ENCODE data around the gene SFMBT2. TPM values are rescaled to one million over a fixed set of nuclear protein-coding genes. Genes with fewer than 3 reads are reported as not detected.

Gene SFMBT2
- polyA plus RNA-seq, 1 donor from 2014 or later, result 1.6 TPM

GRCh38 chr10:7377614-7378248, 33.1 kb downstream of the SFMBT2 start:
- Mint-ChIP-seq H3K27me3 (no peaks in the 10 kb centered on the region), H3K4me3 (peak overlapping the region in 1 of 4 donors; percentile 8), H3K9me3 (peaks cover 0 to 3% (median 2%) of the 10 kb centered on the region in 3 donors), H3K4me1 (peaks cover 0 to 7% (median 4%) of the 10 kb centered on the region in 3 donors), H3K36me3 (peaks cover 19% of the 10 kb centered on the region), H3K27ac (peak overlapping the region in 1 of 3 donors; percentile 87)

GRCh38 chr10:7374795-7375194, 36.0 kb downstream of the SFMBT2 start:
- H3K36me3 Mint-ChIP-seq, result peaks cover 22% of the 10 kb centered on the region

GRCh38 chr10:7373039-7373438, 37.8 kb downstream of the SFMBT2 start:
- peaks cover 0 to 3% (median 2%) of the 10 kb centered on the region in 3 donors for H3K9me3 Mint-ChIP-seq
- no peaks in the 10 kb centered on the region for H3K27me3 Mint-ChIP-seq
- H3K4me3 Mint-ChIP-seq, result peak overlapping the region in 1 of 4 donors; percentile 1
- peaks cover 20% of the 10 kb centered on the region for H3K36me3 Mint-ChIP-seq
- no peak overlapping the region for H3K27ac Mint-ChIP-seq
- H3K4me1 Mint-ChIP-seq, result peaks cover 0 to 3% (median 1%) of the 10 kb centered on the region in 3 donors

More at GRCh38 chr10:7374795-7375194, 36.0 kb downstream of the SFMBT2 start:
- Mint-ChIP-seq H3K27ac (no peak overlapping the region), H3K27me3 (no peaks in the 10 kb centered on the region), H3K4me1 (peaks cover 0 to 7% (median 4%) of the 10 kb centered on the region in 3 donors), H3K4me3 (no peak overlapping the region), H3K9me3 (peaks cover 0 to 3% (median 2%) of the 10 kb centered on the region in 3 donors)

- no peak overlapping the region for H3K27ac Mint-ChIP-seq
- H3K27me3 Mint-ChIP-seq, result no peaks in the 10 kb centered on the region
- peaks cover 20% of the 10 kb centered on the region for H3K36me3 Mint-ChIP-seq
Observed at GRCh38 chr10:7372504-7372903, 38.3 kb downstream of the SFMBT2 start.

GRCh38 chr10:7370511-7370910, 40.3 kb downstream of the SFMBT2 start:
- H3K27me3 Mint-ChIP-seq, result no peaks in the 10 kb centered on the region
- peaks cover 0 to 3% (median 1%) of the 10 kb centered on the region in 3 donors for H3K4me1 Mint-ChIP-seq
- peaks cover 23% of the 10 kb centered on the region for H3K36me3 Mint-ChIP-seq
- H3K27ac Mint-ChIP-seq, result peak overlapping the region in 1 of 3 donors; percentile 47
- peaks cover 0 to 3% (median 2%) of the 10 kb centered on the region in 3 donors for H3K9me3 Mint-ChIP-seq
- H3K4me3 Mint-ChIP-seq, result no peak overlapping the region

More at GRCh38 chr10:7372504-7372903, 38.3 kb downstream of the SFMBT2 start:
- no peak overlapping the region for H3K4me3 Mint-ChIP-seq
- peaks cover 0 to 3% (median 2%) of the 10 kb centered on the region in 3 donors for H3K9me3 Mint-ChIP-seq
- peaks cover 0 to 3% (median 1%) of the 10 kb centered on the region in 3 donors for H3K4me1 Mint-ChIP-seq

GRCh38 chr10:7365027-7365745, 45.6 kb downstream of the SFMBT2 start:
- Mint-ChIP-seq H3K4me3 (no peak overlapping the region), H3K9me3 (peaks cover 0 to 28% (median 9%) of the 10 kb centered on the region in 3 donors), H3K4me1 (peaks cover 0 to 2% (median 0%) of the 10 kb centered on the region in 3 donors), H3K27ac (no peak overlapping the region), H3K27me3 (no peaks in the 10 kb centered on the region), H3K36me3 (peaks cover 25% of the 10 kb centered on the region)

- Mint-ChIP-seq H3K36me3 (peaks cover 25% of the 10 kb centered on the region), H3K9me3 (peaks cover 0 to 28% (median 12%) of the 10 kb centered on the region in 3 donors), H3K27me3 (no peaks in the 10 kb centered on the region), H3K27ac (no peak overlapping the region), H3K4me1 (peaks cover 0 to 2% (median 0%) of the 10 kb centered on the region in 3 donors), H3K4me3 (no peak overlapping the region)
Observed at GRCh38 chr10:7364474-7364873, 46.4 kb downstream of the SFMBT2 start.

GRCh38 chr10:7363700-7364099, 47.1 kb downstream of the SFMBT2 start:
- H3K4me3 Mint-ChIP-seq, result no peak overlapping the region
- H3K9me3 Mint-ChIP-seq, result peaks cover 0 to 28% (median 12%) of the 10 kb centered on the region in 3 donors
- H3K36me3 Mint-ChIP-seq, result peaks cover 27% of the 10 kb centered on the region
- H3K27ac Mint-ChIP-seq, result peak overlapping the region in 1 of 3 donors; percentile 59
- no peaks in the 10 kb centered on the region for H3K27me3 Mint-ChIP-seq
- peaks cover 0 to 3% (median 0%) of the 10 kb centered on the region in 3 donors for H3K4me1 Mint-ChIP-seq

- peaks cover 2 to 28% (median 12%) of the 10 kb centered on the region in 3 donors for H3K9me3 Mint-ChIP-seq
- peaks cover 0 to 7% (median 0%) of the 10 kb centered on the region in 3 donors for H3K4me1 Mint-ChIP-seq
- no peaks in the 10 kb centered on the region for H3K27me3 Mint-ChIP-seq
- peaks cover 28% of the 10 kb centered on the region for H3K36me3 Mint-ChIP-seq
- H3K27ac Mint-ChIP-seq, result no peak overlapping the region
- peak overlapping the region in 1 of 4 donors; percentile 45 for H3K4me3 Mint-ChIP-seq
Observed at GRCh38 chr10:7362471-7362870, 48.4 kb downstream of the SFMBT2 start.

- H3K4me1 Mint-ChIP-seq, result peaks cover 0 to 7% (median 0%) of the 10 kb centered on the region in 3 donors
- H3K27ac Mint-ChIP-seq, result no peak overlapping the region
- H3K36me3 Mint-ChIP-seq, result peaks cover 23% of the 10 kb centered on the region
- H3K9me3 Mint-ChIP-seq, result peaks cover 2 to 28% (median 12%) of the 10 kb centered on the region in 3 donors
- H3K27me3 Mint-ChIP-seq, result no peaks in the 10 kb centered on the region
- H3K4me3 Mint-ChIP-seq, result no peak overlapping the region
Observed at GRCh38 chr10:7361316-7361715, 49.5 kb downstream of the SFMBT2 start.

GRCh38 chr10:7359954-7360353, 50.9 kb downstream of the SFMBT2 start:
- H3K27me3 Mint-ChIP-seq, result no peaks in the 10 kb centered on the region
- peaks cover 23% of the 10 kb centered on the region for H3K36me3 Mint-ChIP-seq
- H3K27ac Mint-ChIP-seq, result no peak overlapping the region
- H3K4me1 Mint-ChIP-seq, result peaks cover 0 to 7% (median 0%) of the 10 kb centered on the region in 3 donors
- peaks cover 2 to 28% (median 12%) of the 10 kb centered on the region in 3 donors for H3K9me3 Mint-ChIP-seq
- peak overlapping the region in 1 of 4 donors; percentile 68 for H3K4me3 Mint-ChIP-seq

- peaks cover 0 to 5% (median 0%) of the 10 kb centered on the region in 3 donors for H3K4me1 Mint-ChIP-seq
Observed at GRCh38 chr10:7359356-7359755, 51.5 kb downstream of the SFMBT2 start.

GRCh38 chr10:7357193-7357592, 53.6 kb downstream of the SFMBT2 start:
- peaks cover 0 to 5% (median 0%) of the 10 kb centered on the region in 3 donors for H3K4me1 Mint-ChIP-seq
- H3K36me3 Mint-ChIP-seq, result peaks cover 10% of the 10 kb centered on the region
- H3K27ac Mint-ChIP-seq, result no peak overlapping the region
- H3K4me3 Mint-ChIP-seq, result peak overlapping the region in 1 of 4 donors; percentile 75
- peaks cover 2 to 9% (median 4%) of the 10 kb centered on the region in 3 donors for H3K9me3 Mint-ChIP-seq
- H3K27me3 Mint-ChIP-seq, result no peaks in the 10 kb centered on the region

More at GRCh38 chr10:7359356-7359755, 51.5 kb downstream of the SFMBT2 start:
- Mint-ChIP-seq H3K27ac (no peak overlapping the region), H3K4me3 (no peak overlapping the region), H3K9me3 (peaks cover 2 to 24% (median 12%) of the 10 kb centered on the region in 3 donors), H3K36me3 (peaks cover 19% of the 10 kb centered on the region), H3K27me3 (no peaks in the 10 kb centered on the region)

- H3K27me3 Mint-ChIP-seq, result no peaks in the 10 kb centered on the region
- no peak overlapping the region for H3K27ac Mint-ChIP-seq
- H3K4me1 Mint-ChIP-seq, result peaks cover 0 to 5% (median 0%) of the 10 kb centered on the region in 3 donors
- peaks cover 0 to 3% (median 2%) of the 10 kb centered on the region in 3 donors for H3K9me3 Mint-ChIP-seq
- no peak overlapping the region for H3K4me3 Mint-ChIP-seq
- peaks cover 5% of the 10 kb centered on the region for H3K36me3 Mint-ChIP-seq
Observed at GRCh38 chr10:7354330-7355047, 56.3 kb downstream of the SFMBT2 start.

Measured in IgD-negative memory B cell (primary cell).